A549 treated with DMSO at 1 μM for 4 hours (cell line): Measurements from ENCODE around the gene OR5L2. TPM values are rescaled to one million over a fixed set of nuclear protein-coding genes. Genes with fewer than 3 reads are reported as not detected.

Experiments
- total RNA-seq: library from RNA; stranded (reverse); fragments of 200-300 nt; extraction: Qiagen RNA extraction; gene quantifications from 5 replicates; pipeline ENCODE4 v1.2.3, GENCODE V29; 2022; ENCODE audit warnings: low read depth

Gene OR5L2
- total RNA-seq = not detected in 5 replicates

DNA sequence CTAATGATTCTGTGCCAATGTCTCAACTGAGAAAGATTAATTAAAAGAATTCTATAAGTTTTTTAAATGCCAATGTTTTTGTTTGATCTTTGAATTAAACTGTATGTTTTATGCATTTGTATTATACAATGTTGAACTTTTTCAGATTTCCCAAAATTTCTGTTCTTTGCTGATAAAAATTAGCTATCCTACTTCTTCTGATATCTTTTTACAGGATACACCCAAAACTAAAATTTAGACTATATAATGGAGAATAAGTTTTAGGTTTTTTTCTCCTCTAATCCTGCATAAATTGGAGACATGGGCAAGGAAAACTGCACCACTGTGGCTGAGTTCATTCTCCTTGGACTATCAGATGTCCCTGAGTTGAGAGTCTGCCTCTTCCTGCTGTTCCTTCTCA lies at the start of gene OR5L2:
Gene OR5L2, plus strand, starts transcription at position 301 of the 400 bp plus-strand sequence. Its CDS starts 0 bp downstream, at position 301.

DNA sequence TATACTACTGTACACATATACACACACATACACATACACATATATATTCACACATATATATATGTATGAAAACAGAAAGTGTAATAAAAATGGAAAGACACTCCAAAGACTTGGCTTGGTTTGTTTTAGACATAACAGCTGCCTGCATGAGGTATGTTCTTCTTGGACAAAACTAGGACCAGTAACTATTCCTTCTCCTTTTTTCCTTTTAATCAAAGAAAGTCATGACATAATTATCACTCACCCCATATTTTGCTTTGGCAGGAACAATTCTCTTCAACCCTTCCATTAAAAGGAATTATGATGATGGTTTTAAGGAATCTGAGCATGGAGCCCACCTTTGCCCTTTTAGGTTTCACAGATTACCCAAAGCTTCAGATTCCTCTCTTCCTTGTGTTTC lies 31.8 kb upstream of the OR5L2 start, which contains the start of gene OR5D14:
Gene OR5D14, plus strand, starts transcription at position 301 of the 400 bp plus-strand sequence. Its CDS starts 0 bp downstream, at position 301.

DNA sequence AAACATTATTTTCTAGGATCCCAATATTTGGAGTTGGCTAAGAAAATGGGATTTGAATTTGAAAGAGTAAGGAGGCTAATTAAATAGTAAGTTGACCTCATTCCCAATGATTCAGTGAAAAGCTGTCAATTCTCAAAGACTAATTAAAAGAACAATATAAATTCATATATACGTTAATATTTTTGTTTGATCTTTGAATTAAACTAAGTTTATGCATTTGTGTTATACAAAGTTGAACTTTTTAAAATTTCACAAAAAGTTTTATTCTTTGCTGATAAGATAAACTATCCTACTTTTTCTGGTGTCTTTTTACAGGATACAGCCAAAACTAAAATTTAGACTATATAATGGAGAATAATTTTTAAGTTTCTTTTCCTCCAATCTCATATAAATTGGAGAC lies 16.0 kb upstream of the OR5L2 start, which contains the start of gene OR5L1:
Gene OR5L1, plus strand, starts transcription at position 301 of the 400 bp plus-strand sequence. CDS start 100 bp downstream, outside the sequence.

DNA sequence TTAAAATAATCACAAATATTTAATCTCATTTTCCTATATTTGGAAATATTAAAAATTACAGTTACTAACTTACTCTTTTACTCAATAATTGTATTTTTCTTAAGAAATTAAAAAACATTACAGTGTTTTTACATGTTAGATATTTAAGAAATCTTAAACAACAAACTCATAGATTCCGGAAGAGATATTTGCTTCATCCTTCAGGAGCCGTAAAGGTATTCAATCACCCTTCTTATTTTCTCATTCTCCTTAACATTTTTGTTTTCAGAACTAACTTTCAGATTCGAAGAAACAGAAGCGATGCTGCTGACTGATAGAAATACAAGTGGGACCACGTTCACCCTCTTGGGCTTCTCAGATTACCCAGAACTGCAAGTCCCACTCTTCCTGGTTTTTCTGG lies 7.7 kb upstream of the OR5L2 start, which contains the start of gene OR5D18:
Gene OR5D18, plus strand, starts transcription at position 301 of the 400 bp plus-strand sequence. Its CDS starts 0 bp downstream, at position 301.

DNA sequence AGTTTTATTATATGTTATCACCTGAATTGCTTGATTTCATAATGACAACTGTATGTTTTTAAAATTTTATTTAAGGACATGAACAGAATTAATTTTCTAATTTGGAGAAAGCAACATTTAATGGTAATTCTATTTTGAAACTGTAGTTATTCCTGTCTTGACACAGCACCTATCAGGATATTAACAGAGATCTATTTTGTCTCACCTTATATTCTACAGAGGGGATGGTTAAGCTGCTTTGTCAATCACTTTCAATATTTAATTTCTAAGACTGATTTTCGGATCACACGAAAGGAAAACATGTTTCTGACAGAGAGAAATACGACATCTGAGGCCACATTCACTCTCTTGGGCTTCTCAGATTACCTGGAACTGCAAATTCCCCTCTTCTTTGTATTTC lies 11.4 kb downstream of the OR5L2 start, which contains the start of gene OR5D16:
Gene OR5D16, plus strand, starts transcription at position 301 of the 400 bp plus-strand sequence. Its CDS starts 0 bp downstream, at position 301.

Other genes starting within 250 kb of the OR5L2 start
- gene OR4C11, start 219.6 kb upstream of the OR5L2 start, total RNA-seq = not detected in 5 replicates
- not detected in 5 replicates for gene OR4P4, start 192.1 kb upstream of the OR5L2 start, total RNA-seq
- gene OR4S2, start 178.9 kb upstream of the OR5L2 start, total RNA-seq = not detected in 5 replicates
- not detected in 5 replicates for gene OR4C6, start 165.0 kb upstream of the OR5L2 start, total RNA-seq
- gene OR5D13, start 53.8 kb upstream of the OR5L2 start, total RNA-seq = not detected in 5 replicates
- gene OR5D14, start 31.7 kb upstream of the OR5L2 start, total RNA-seq = not detected in 5 replicates
- gene OR5L1, start 15.9 kb upstream of the OR5L2 start, total RNA-seq = not detected in 5 replicates
- gene OR5D18, start 7.6 kb upstream of the OR5L2 start, total RNA-seq = not detected in 5 replicates
- gene OR5D16, start 11.5 kb downstream of the OR5L2 start, total RNA-seq = not detected in 5 replicates
- not detected in 5 replicates for gene TRIM51, start 56.1 kb downstream of the OR5L2 start, total RNA-seq
- not detected in 5 replicates for gene OR5W2, start 87.4 kb downstream of the OR5L2 start, total RNA-seq
- gene OR5I1, start 109.2 kb downstream of the OR5L2 start, total RNA-seq = not detected in 5 replicates
- gene OR10AG1, start 142.7 kb downstream of the OR5L2 start, total RNA-seq = not detected in 5 replicates
- not detected in 5 replicates for gene OR5F1, start 167.4 kb downstream of the OR5L2 start, total RNA-seq
- gene OR5AS1, start 200.4 kb downstream of the OR5L2 start, total RNA-seq = not detected in 5 replicates